GM21423 (cell line): ENCODE measurements around the gene ETV1.

ENCODE experiments used
- ATAC-seq: cut with Tn5 transposase; IDR thresholded peaks from one replicate; pipeline ENCODE4 v1.9.1; 2021; ENCODE audit warnings: mild to moderate bottlenecking, moderate library complexity; ENCODE audit not compliant: unreplicated experiment

Gene ETV1

GRCh38 chr7:13882051-13882450 is 107.4 kb downstream of the ETV1 start:
- ATAC-seq: no peak

GRCh38 chr7:13880789-13881188 is 108.7 kb downstream of the ETV1 start:
- no peak for ATAC-seq

GRCh38 chr7:13879994-13880686 is 109.3 kb downstream of the ETV1 start:
- ATAC-seq: no peak

- ATAC-seq: no peak
Measured at GRCh38 chr7:13879143-13879542, 110.3 kb downstream of the ETV1 start.

GRCh38 chr7:13878154-13878553 is 111.3 kb downstream of the ETV1 start:
- ATAC-seq: no peak

GRCh38 chr7:13875496-13876074 is 113.9 kb downstream of the ETV1 start:
- ATAC-seq: no peak

- no peak for ATAC-seq
Measured at GRCh38 chr7:13874783-13875182, 114.7 kb downstream of the ETV1 start.

- no peak for ATAC-seq
Measured at GRCh38 chr7:13872709-13873108, 116.8 kb downstream of the ETV1 start.

GRCh38 chr7:13871008-13871407 is 118.5 kb downstream of the ETV1 start:
- no peak for ATAC-seq

- ATAC-seq: no peak
Measured at GRCh38 chr7:13860734-13861133, 128.7 kb downstream of the ETV1 start.

GRCh38 chr7:13856012-13856411 is 133.5 kb downstream of the ETV1 start:
- no peak for ATAC-seq

GRCh38 chr7:13852281-13852968 is 137.0 kb downstream of the ETV1 start:
- ATAC-seq: no peak

GRCh38 chr7:13851736-13852135 is 137.7 kb downstream of the ETV1 start:
- ATAC-seq: no peak

- ATAC-seq: peak; percentile 100
Measured at GRCh38 chr7:13850185-13850752, 139.2 kb downstream of the ETV1 start.

- ATAC-seq: no peak
Measured at GRCh38 chr7:13849163-13849892, 140.1 kb downstream of the ETV1 start.

GRCh38 chr7:13848681-13849131 is 140.8 kb downstream of the ETV1 start:
- no peak for ATAC-seq

GRCh38 chr7:13846386-13846785 is 143.1 kb downstream of the ETV1 start:
- ATAC-seq: no peak

- no peak for ATAC-seq
Measured at GRCh38 chr7:13845601-13846000, 143.9 kb downstream of the ETV1 start.

- no peak for ATAC-seq
Measured at GRCh38 chr7:13844954-13845353, 144.5 kb downstream of the ETV1 start.

GRCh38 chr7:13841284-13841683 is 148.2 kb downstream of the ETV1 start:
- no peak for ATAC-seq
